Endothelial cell of umbilical vein (primary cell): Measurements from ENCODE around the gene COMP. TPM values are rescaled to one million over a fixed set of nuclear protein-coding genes. Genes with fewer than 3 reads are reported as not detected.

Source experiments
- BruUV-seq: library from RNA; stranded (reverse); fragments of 400-500 nt; replicated peaks from 2 replicates; lab custom pipeline; 2021; lab: Mats Ljungman, UMichigan
- CTCF ChIA-PET: fragments of 300-600, 350-600 bp; sonication (Branson Sonifier 250); formaldehyde crosslinking; loops from one replicate; lab custom pipeline; 2021; ENCODE audit warnings: antibody characterized with exemption, inconsistent platforms; lab: Charles Lee
- POLR2A ChIA-PET: fragments of 300-600, 350-600 bp; sonication (Branson Sonifier 250); formaldehyde crosslinking; loops from one replicate; lab custom pipeline; 2021; ENCODE audit warnings: antibody characterized with exemption, inconsistent platforms; lab: Charles Lee
- DNase-seq: peaks from one replicate; pipeline ENCODE4 v3.0.0-alpha.2; 2011; ENCODE audit warnings: low read depth, low spot score
- FAIRE-seq: peaks from 2 replicates; lab custom pipeline; 2011; peaks lifted over from hg19 to GRCh38; lab: Jason Lieb, UNC
- H2AFZ ChIP-seq: 2 replicates; pipeline ENCODE4 v1.6.0; 2012; ENCODE audit warnings: low read depth, low read length, control low read depth, inconsistent platforms
- H3K27ac ChIP-seq: 2 replicates; pipeline ENCODE4 v1.5.1; 2011; ENCODE audit warnings: low read depth, mild to moderate bottlenecking, control low read depth, low read length, moderate library complexity; ENCODE audit not compliant: insufficient read depth
- H3K27me3 ChIP-seq, 2 experiments: 2 replicates each; pipeline versions ENCODE4 v1.6.0 to v1.6.1; 2011; ENCODE audit warnings: low read length in 2 of 2, mixed read lengths in 1 of 2; ENCODE audit not compliant: control insufficient read depth in 2 of 2, insufficient read depth in 2 of 2
- H3K36me3 ChIP-seq, 2 experiments: 2 replicates in 1 of 2; 3 replicates in 1 of 2; pipeline ENCODE4 v1.5.1; 2011; ENCODE audit warnings: low read length in 2 of 2, mild to moderate bottlenecking in 1 of 2, moderate library complexity in 1 of 2; ENCODE audit not compliant: control insufficient read depth in 2 of 2, insufficient read depth in 2 of 2; ENCODE audit errors: extremely low read depth in 1 of 2
- H3K4me1 ChIP-seq: 3 replicates; pipeline ENCODE4 v1.5.1; 2011; ENCODE audit warnings: mild to moderate bottlenecking, low read length; ENCODE audit not compliant: control insufficient read depth, insufficient read depth; ENCODE audit errors: extremely low read depth
- H3K4me2 ChIP-seq: 2 replicates; pipeline ENCODE4 v1.6.1; 2011; ENCODE audit warnings: low read length, control low read depth, mixed read lengths; ENCODE audit not compliant: insufficient read depth
- H3K4me3 ChIP-seq, 3 experiments: fragments of 200-600 bp in 1 of 3; sonication (generic), shearing (Covaris generic) in 1 of 3; replicated peaks in 1 of 3; 2 replicates each; pipeline ENCODE4 v1.5.1; 2011 to 2016; ENCODE audit warnings: control low read depth in 3 of 3, low read length in 3 of 3, mild to moderate bottlenecking in 2 of 3, inconsistent platforms in 1 of 3, low read depth in 1 of 3, moderate library complexity in 1 of 3; ENCODE audit not compliant: insufficient read depth in 1 of 3
- H3K79me2 ChIP-seq: 2 replicates; pipeline ENCODE4 v1.6.0; 2012; ENCODE audit warnings: low read length, inconsistent platforms; ENCODE audit not compliant: control insufficient read depth, insufficient read depth
- H3K9ac ChIP-seq: replicated peaks from 2 replicates; pipeline ENCODE3; 2011; ENCODE audit warnings: low read length, control low read depth; ENCODE audit not compliant: insufficient read depth; ENCODE audit errors: extremely low read depth
- H3K9me1 ChIP-seq: replicated peaks from 3 replicates; pipeline ENCODE4 v1.6.0; 2011; ENCODE audit warnings: mild to moderate bottlenecking, low read length; ENCODE audit not compliant: control insufficient read depth, insufficient read depth; ENCODE audit errors: extremely low read depth
- H3K9me3 ChIP-seq: replicated peaks from 2 replicates; pipeline ENCODE4 v1.5.1; 2012; ENCODE audit warnings: low read length, inconsistent platforms; ENCODE audit not compliant: control insufficient read depth, insufficient read depth
- H4K20me1 ChIP-seq: replicated peaks from 2 replicates; pipeline ENCODE3; 2011; ENCODE audit warnings: mild to moderate bottlenecking, low read length; ENCODE audit not compliant: control insufficient read depth, insufficient read depth; ENCODE audit errors: extremely low read depth
- CTCF ChIP-seq, 2 donors: IDR thresholded peaks; 1 replicate in 1 of 2; 2 replicates in 1 of 2; pipeline ENCODE4 v1.5.1; 2011; ENCODE audit warnings: low read length in 2 of 2, mild to moderate bottlenecking in 2 of 2, moderate library complexity in 2 of 2, control low read depth in 1 of 2, inconsistent platforms in 1 of 2, low read depth in 1 of 2; ENCODE audit not compliant: insufficient read depth in 1 of 2; ENCODE audit errors: extremely low read depth in 1 of 2
- FOS ChIP-seq: IDR thresholded peaks from 2 replicates; pipeline ENCODE4 v1.6.1; 2011; ENCODE audit warnings: mild to moderate bottlenecking, low read length, moderate library complexity, borderline replicate concordance; ENCODE audit not compliant: insufficient read depth
- GATA2 ChIP-seq: IDR thresholded peaks from 2 replicates; pipeline ENCODE4 v1.7.0; 2011; ENCODE audit warnings: low read depth, mild to moderate bottlenecking, moderate library complexity, mixed read lengths, low read length; ENCODE audit not compliant: insufficient read length, insufficient read depth
- JUN ChIP-seq: IDR thresholded peaks from 2 replicates; pipeline ENCODE4 v1.6.1; 2011; ENCODE audit warnings: borderline replicate concordance, low read depth; ENCODE audit not compliant: insufficient read length, insufficient read depth
- MAX ChIP-seq: IDR thresholded peaks from 2 replicates; pipeline ENCODE4 v1.6.1; 2011; ENCODE audit not compliant: insufficient read depth, insufficient read length
- MYC ChIP-seq: IDR thresholded peaks from one replicate; pipeline ENCODE4 v1.6.1; 2011; ENCODE audit warnings: mild to moderate bottlenecking, low read depth, low read length
- dilution Hi-C: fragments of 300-500 bp; cut with MboI; formaldehyde crosslinking; loops from one replicate; pipeline ENCODE4 v1.15.0; 2019; ENCODE audit warnings: low sequenced_read_pairs; ENCODE audit not compliant: extremely low pct_ligation_motif_present
- intact Hi-C: fragments of 100-400 bp; cut with micrococcal nuclease; formaldehyde crosslinking; loops from one replicate; pipeline ENCODE4 v1.10.0; 2022
- polyA plus RNA-seq, 4 experiments: library from polyadenylated mRNA; depleted of rRNA in 3 of 4; stranded (reverse) in 3 of 4; unstranded in 1 of 4; fragments of >200 nt; gene quantifications; 2 replicates each; pipeline versions ENCODE4 v1.2.1 to v1.2.3, GENCODE V29; 2011 to 2012; ENCODE audit warnings: missing spikeins in 1 of 4
- total RNA-seq: library from RNA; stranded (reverse); gene quantifications from 2 replicates; pipeline ENCODE4 v1.2.3, GENCODE V29; 2021

Gene COMP
- total and polyA plus RNA-seq, 2 donors (not counting 3 experiments of a cell fraction or from before 2014, with no cell fraction given): not detected

GRCh38 chr19:18738961-18739690 is 52.0 kb downstream of the COMP start:
- Histone ChIP-seq H3K9me3 (no peaks in the 10 kb centered on the region), H2AFZ (no peak overlapping the region), H3K27ac (no peak overlapping the region), H4K20me1 (no peaks in the 10 kb centered on the region), H3K27me3 (no peaks in the 10 kb centered on the region), H3K79me2 (no peaks in the 10 kb centered on the region), H3K9ac (no peak overlapping the region), H3K36me3 (no peaks in the 10 kb centered on the region), H3K4me3 (no peak overlapping the region), H3K9me1 (no peaks in the 10 kb centered on the region), H3K4me2 (no peak overlapping the region), H3K4me1 (no peaks in the 10 kb centered on the region)
- dilution Hi-C loops (no loop called here), intact Hi-C loops (no loop called here)
- POLR2A ChIA-PET: interaction anchor here (0.5 kb wide), 1 partner anchor 66 kb away, joined by 3 read pairs; no protein-coding TSS in a partner anchor
- BruUV-seq: no TSS peak
- TF ChIP-seq MYC (no peak), JUN (no peak), CTCF (IDR thresholded peaks at IDR 0.05; ENCODE audit: extremely low read depth in 1 of 2, insufficient read depth in 1 of 2, low read depth in 1 of 2, low read length in 2 of 2) (no peak)
- DNase-seq (no peak), FAIRE-seq (no peak)
- CTCF ChIA-PET: interaction anchor here (2.0 kb wide), 1 partner anchor 29 kb away, joined by 4 read pairs; no protein-coding TSS in a partner anchor

- Histone ChIP-seq H3K79me2 (no peaks in the 10 kb centered on the region), H3K4me1 (no peaks in the 10 kb centered on the region), H3K9me3 (no peaks in the 10 kb centered on the region), H3K27ac (no peak overlapping the region), H3K9ac (no peak overlapping the region), H3K27me3 (no peaks in the 10 kb centered on the region), H3K36me3 (no peaks in the 10 kb centered on the region), H3K4me2 (no peak overlapping the region), H4K20me1 (no peaks in the 10 kb centered on the region), H3K4me3 (no peak overlapping the region), H2AFZ (no peak overlapping the region), H3K9me1 (no peaks in the 10 kb centered on the region)
- dilution Hi-C loops: no loop called here
- TF ChIP-seq FOS (no peak), GATA2 (no peak), CTCF (IDR thresholded peaks at IDR 0.05; ENCODE audit: extremely low read depth in 1 of 2, insufficient read depth in 1 of 2, low read depth in 1 of 2, low read length in 2 of 2) (no peak), MAX (no peak)
- no TSS peak for BruUV-seq
- ChIA-PET CTCF (interaction anchor here (0.9 to 2.0 kb wide), 3 partner anchors 17 to 144 kb away, joined by 3 to 4 read pairs (median 3); no protein-coding TSS in a partner anchor), POLR2A (no interaction called here)
- intact Hi-C loops: no loop called here
- no peak for DNase-seq
- FAIRE-seq: no peak
These were observed 53.2 kb downstream of the COMP start for GRCh38 chr19:18737954-18738351.
